Hematopoietic multipotent progenitor cell treated with erythropoietin and hydrocortisone succinate and interleukin-3 and kit ligand, for 15 days (in vitro differentiated cells): ENCODE data around the gene ADAM19.
"Not testable (repeated sequence)": the region's sequence is repeated elsewhere in the genome, so short reads cannot be mapped to it uniquely, and the experiment has no call there.

Experiments
- DNase-seq: peaks from one replicate; pipeline ENCODE4 v3.0.0-alpha.2; 2015; ENCODE audit warnings: low spot score

Gene ADAM19

DNA sequence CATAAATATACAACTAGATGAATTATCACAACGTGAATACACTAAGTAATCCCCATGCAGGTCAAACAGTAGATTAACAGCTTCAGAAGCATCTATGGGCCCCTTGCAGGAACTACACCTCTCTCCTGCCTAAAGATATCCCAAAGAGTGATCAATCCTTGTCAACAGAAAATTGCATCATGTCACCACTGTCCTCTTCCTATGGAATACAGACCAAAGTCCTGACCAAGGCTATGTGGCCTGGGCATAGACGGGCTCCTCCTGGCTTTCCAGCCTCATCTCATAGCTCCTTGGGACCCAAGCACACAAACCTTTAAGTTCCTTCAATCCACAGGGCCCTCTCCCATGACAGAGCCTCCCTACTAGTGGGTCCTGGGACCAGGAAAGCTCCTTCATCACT, 90.2 kb downstream of the ADAM19 start:
- DNase-seq, result no peak

DNA sequence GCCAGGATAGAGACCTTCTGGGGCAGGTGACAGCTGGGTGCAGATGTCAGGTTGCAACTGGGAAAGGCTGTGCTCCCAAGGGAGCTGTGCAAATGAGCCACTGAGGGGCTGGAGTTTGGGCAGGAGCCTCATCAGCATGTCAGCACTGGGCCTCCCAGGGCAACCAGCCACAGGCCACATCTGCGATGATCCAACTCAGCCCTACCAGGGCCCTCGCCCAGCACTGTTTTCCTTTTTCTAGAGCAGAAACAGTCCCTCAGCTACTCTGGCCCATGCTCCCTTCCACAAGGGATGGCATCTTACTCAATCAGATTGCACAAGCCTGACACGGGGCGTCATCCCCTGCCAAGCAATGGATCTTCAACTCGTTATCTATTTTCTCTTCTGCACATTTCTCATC, 90.8 kb downstream of the ADAM19 start:
- DNase-seq, result no peak

DNA sequence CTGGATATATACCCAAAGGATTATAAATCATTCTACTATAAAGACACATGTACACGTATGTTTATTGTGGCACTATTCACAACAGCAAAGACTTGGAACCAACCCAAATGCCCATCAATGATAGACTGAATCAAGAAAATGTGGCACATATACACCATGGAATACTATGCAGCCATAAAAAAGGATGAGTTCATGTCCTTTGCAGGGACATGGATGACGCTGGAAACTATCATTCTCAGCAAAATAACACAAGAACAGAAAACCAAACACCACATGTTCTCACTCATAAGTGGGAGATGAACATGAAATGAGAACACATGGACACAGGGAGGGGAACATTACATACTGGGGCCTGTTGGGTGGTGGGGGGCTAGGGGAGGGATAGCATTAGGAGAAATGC, 92.9 kb downstream of the ADAM19 start:
- DNase-seq, result not testable (repeated sequence)

DNA sequence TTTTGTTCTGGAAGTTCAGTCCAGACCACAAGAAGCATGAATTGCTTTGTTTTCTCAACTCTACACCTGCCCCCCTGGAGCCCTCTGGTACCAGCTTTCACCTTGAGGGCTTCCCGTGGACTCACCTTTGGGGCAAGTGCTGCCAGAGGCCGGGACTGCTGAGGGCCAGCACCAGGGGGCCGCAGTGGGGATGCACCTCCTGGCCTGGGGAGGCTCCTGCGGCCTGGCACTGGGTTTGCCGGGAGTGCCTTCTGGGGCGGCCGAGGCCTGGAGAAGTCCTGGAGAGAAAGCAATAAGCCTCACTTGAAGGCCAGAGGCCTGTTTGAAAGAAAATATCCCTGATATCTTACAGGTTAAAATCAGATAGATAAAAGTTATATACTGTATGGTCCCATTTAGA, 93.9 kb downstream of the ADAM19 start:
- no peak for DNase-seq

GRCh38 chr5:157481265-157481664, 94.3 kb downstream of the ADAM19 start:
- DNase-seq, result no peak

GRCh38 chr5:157479612-157480510, 95.7 kb downstream of the ADAM19 start:
- DNase-seq, result no peak

- DNase-seq, result no peak
These were observed 96.4 kb downstream of the ADAM19 start for GRCh38 chr5:157479166-157479565.

DNA sequence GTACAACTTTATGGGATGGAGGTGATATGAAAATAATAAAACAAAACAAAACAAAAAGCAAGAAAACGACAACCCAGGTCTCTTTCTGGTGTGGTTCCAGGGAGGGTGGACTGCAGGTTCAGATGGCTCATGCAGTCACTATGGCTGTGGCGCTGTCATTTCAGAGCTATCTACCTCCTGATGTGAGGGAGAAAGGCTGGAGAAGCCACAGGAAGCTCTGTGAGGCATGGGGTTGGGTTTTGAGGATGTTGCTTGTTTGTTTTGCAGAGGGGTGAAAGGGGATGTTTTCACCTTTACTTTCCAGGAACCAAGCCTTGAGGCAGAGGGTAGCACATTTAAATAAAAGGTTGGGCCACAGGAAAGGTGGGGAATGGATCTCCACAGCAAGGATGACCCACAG, 96.8 kb downstream of the ADAM19 start:
- DNase-seq, result no peak

DNA sequence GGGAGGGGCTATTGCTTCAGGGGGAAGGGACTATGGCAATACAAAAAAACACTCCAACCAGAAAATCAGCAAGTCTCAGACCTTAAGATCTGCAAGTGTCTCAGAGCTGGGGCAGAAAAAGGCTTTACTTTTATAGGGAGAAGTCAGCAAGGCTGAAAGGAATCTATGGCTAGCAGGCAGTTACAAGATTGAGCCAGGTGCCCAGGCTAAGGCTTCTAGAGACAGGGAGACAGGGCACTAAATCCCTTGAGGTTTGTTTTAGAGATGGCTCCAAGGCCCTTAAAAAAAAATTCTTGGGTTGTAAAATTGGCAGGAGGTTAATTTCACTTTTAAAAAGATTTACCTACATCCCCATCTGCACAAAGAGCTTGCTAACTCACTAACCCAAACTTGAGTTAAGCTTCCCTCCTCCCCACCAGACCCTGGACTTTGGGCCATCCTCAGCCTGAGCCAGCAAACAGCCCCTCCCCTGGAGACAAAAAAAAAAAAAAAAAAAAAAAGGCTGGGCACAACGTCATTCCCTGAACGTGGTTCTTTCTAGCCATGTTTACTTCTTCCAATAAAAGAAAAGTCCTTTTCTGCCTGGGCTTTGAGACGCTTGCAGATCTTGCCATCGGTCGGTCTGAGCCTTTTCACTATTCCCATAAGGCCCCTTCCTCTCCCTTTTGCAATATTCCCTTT, 97.6 kb downstream of the ADAM19 start:
- no peak for DNase-seq

- DNase-seq, result peak; percentile 52
These were observed 98.7 kb downstream of the ADAM19 start for GRCh38 chr5:157476702-157477408.

GRCh38 chr5:157475432-157475831, 100.1 kb downstream of the ADAM19 start:
- DNase-seq, result no peak

DNA sequence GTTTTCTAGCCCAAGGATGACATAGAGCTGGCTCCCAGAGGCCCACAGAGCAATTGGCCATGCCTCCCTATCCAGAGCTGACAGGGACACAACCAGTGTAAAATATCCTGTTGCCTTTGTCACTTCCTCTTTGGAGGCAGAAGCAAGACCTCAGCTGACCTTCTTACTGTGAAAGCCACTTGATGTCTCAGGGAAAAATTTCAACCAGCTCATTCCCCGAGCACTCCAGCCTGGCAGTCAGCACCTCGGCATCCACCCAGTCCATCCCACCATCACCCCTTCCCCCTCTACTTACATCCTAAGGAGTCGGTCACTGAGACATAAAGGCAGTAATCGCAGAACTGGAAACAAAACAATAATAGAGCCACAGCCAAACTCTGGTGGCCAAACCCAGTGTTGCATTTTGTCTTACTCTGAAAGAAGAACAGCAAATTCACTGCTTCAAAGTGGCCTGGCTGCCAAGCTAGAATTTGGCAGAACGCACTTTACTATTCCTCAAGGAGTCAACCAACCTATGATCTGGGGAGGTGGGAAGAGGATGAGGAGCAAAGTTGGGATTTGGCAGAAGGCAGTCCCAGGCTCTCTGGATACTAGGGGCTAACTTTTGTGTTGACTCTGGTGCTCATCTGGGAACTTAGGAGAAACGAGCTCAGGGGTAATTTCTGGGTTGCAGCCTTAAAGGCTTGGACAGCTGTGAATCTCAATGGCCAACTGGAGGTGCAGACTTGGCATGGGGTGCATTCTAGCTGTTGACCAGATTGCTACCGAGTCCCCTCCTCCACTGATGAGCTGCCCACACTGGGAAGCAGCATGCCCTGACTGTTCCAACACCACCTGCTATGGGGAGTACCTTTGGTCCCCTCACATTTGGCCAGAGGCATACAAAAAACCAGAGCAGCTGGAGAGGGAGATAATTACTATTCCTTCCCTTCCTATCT, 101.9 kb downstream of the ADAM19 start:
- DNase-seq, result no peak

DNA sequence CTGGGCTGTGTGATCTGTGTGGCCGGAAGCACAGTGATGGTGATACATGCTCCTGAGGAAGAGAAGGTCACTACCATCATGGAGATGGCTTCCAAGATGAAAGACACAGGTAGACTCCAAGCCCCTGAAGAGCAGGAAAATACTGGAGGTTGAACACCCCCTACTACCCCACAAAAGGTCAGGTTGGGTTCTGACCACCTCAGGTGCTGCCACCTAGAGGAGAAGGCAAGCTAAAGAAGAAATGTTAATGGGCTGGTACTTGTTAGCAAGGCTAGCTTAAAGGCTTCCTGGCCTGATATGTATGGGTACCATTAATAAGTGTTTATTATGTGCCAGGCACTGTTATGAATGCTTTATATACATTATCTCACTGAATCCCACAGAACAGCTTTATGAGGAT, 103.9 kb downstream of the ADAM19 start:
- peak; percentile 10 for DNase-seq

DNA sequence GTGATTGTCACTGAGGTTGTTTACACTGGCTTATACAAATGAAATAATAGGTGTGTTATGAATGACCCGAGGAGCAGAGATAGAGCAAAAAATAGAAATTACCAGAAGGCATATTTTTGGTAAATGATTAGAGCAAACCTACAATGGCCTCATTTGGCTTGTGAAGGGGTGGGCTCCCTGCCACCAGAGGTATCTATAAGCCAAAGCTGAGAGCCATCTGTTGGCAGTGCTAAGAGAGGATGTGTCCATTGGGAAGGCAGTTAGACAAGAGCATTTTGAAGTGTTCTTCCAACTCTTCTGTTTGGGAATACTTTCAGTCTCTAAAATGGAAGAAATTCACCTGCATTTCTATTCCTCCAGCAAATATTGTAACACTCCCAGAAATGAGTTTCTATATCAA, 104.9 kb downstream of the ADAM19 start:
- DNase-seq, result no peak

GRCh38 chr5:157469687-157470086, 105.9 kb downstream of the ADAM19 start:
- DNase-seq, result no peak

DNA sequence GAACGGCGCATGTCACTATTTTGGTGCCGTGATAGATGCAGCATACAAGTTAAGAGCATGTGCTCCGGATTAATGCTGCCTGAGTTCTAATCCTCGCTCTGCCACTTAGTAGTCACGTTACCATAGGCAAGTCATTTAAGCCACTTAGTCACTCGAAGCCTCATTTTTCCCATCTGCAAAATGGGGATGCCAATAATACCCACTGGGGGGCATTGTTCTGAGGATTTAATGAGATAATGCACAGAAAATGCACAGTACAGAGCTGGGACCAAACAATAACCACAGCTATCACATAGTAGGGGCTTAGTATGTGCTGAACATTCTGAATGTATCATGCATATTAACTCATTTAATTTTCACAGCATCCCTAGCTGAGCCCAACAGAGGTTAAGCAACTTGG, 106.5 kb downstream of the ADAM19 start:
- DNase-seq, result no peak

- DNase-seq, result no peak
These were observed 107.1 kb downstream of the ADAM19 start for GRCh38 chr5:157468293-157468965.

DNA sequence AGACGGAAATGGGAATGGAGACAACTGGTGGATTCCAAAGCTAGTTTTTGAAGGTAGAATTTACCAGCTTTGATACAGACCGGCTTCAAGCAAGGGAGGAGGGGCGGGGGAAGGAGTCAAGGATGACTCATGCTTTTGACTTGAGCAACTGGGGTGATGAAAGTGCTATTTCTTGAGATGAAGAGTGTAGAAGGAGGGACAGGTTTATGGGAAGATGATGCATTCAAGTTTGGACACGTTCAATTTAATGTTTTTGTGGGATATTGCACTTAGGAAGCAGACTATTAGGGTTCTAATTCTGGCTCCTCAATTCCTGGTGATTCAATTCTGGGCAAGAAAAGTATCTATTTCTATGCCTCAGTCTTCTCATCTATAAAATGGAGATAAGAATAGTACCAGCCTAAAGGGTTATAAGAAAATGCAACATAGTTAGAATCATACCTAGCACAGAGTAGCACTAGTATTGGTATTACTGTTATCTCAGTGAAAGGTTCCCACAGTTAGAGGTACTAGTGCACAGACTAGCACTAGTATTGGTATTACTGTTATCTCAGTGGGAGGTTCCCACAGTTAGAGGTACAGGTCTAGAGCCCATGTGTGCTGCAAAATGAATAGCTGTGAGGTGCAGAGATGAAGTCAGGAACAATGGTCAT, 110.9 kb downstream of the ADAM19 start:
- no peak for DNase-seq

DNA sequence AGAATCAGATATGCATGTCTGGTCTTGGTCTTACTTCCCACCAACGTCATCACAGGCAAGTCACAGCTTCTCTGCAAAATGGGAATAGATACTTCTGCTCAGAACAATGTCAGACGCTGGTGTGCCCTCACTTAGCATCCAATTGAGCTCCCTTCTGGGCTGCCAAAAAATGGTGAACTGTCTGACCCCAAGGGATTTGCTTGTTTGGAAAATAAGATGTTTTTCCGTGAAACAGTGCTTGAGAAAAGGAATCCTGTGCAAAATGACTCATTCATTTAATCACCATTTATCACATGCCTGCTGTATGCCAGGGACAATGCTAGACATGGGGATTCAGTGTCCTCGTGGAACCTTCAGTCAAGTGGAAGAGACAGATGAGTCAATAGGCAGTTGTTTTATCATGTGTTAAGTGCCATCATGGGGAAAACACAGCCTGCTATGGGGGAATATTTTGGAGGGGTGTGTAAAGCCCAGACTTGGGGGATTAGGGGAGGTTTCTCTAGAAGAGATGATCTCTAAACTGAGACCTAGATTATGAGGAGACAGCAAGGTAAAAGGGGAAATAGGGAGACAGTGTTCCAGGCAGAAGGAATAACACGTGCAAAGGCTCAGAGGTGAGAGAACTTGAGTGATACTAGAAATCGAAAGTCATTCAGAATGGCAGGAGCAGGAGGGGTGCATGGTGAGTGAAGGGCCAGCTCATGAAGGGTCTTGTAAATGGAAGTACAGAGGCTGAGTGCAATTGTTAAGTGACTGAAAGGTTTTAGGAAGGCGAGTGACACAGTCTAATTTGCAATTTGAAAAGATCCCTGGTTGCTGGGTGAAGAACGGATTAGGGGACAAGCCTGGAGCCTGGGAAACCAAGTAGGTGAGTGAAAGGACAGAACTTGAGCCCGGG, 111.7 kb downstream of the ADAM19 start:
- DNase-seq, result no peak

DNA sequence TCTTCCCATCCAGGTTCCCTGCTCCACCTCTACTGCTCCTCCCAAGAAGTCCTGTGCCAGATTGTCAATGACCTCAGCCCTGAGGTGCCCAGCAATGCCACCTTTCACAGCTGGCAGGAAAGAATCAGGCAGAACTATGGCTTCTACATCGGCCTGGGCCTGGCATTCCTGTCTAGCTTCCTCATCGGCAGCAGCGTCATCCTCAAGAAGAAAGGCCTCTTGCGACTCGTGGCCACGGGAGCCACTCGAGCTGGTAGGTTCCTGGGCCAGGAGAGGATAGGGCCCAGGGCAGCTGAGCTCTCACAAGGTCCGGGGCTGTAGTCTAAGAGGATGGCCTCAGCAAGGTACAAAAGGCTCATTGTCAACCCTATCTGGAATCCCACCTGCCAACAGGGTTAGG, 112.5 kb downstream of the ADAM19 start:
- no peak for DNase-seq
